ENCODE results near the gene LSM10.

Gene LSM10

GRCh38 chr1:36349241-36349671 is 48.5 kb downstream of the LSM10 start:
- no peaks in the 10 kb centered on the region for H3K27me3 ChIP-seq (replicated peaks)
- in situ Hi-C loops (cut with HindIII; ENCODE audit: low pct_ligation_motif_present, low sequenced_read_pairs): no loop called here
- DNase-seq: peak; percentile 34
- H3K36me3 ChIP-seq (replicated peaks): peaks cover 58% of the 10 kb centered on the region
- H3K4me3 ChIP-seq (ENCODE audit: low read depth, low read length): no peak overlapping the region
- peak overlapping the region; percentile 91 for H3K27ac ChIP-seq
- no peak for TF ChIP-seq CTCF (IDR thresholded peaks at IDR 0.05; ENCODE audit: low read depth, low read length, missing control alignments)

- Histone ChIP-seq H3K36me3 (replicated peaks) (peaks cover 62% of the 10 kb centered on the region), H3K27ac (no peak overlapping the region), H3K27me3 (replicated peaks) (no peaks in the 10 kb centered on the region), H3K4me3 (ENCODE audit: low read depth, low read length) (no peak overlapping the region)
- DNase-seq: no peak
- in situ Hi-C loops (cut with HindIII; ENCODE audit: low pct_ligation_motif_present, low sequenced_read_pairs): no loop called here
- TF ChIP-seq CTCF (IDR thresholded peaks at IDR 0.05; ENCODE audit: low read depth, low read length, missing control alignments): no peak
Observed at GRCh38 chr1:36346741-36347370, 50.9 kb downstream of the LSM10 start.

- no peak overlapping the region for H3K4me3 ChIP-seq (ENCODE audit: low read depth, low read length)
- DNase-seq: no peak
- peaks cover 74% of the 10 kb centered on the region for H3K36me3 ChIP-seq (replicated peaks)
- no peak overlapping the region for H3K27ac ChIP-seq
- no peaks in the 10 kb centered on the region for H3K27me3 ChIP-seq (replicated peaks)
- no peak for TF ChIP-seq CTCF (IDR thresholded peaks at IDR 0.05; ENCODE audit: low read depth, low read length, missing control alignments)
- in situ Hi-C loops (cut with HindIII; ENCODE audit: low pct_ligation_motif_present, low sequenced_read_pairs): no loop called here
Observed at GRCh38 chr1:36345353-36345752, 52.4 kb downstream of the LSM10 start.

GRCh38 chr1:36344395-36344680 is 53.4 kb downstream of the LSM10 start:
- Histone ChIP-seq H3K36me3 (replicated peaks) (peaks cover 77% of the 10 kb centered on the region), H3K4me3 (ENCODE audit: low read depth, low read length) (no peak overlapping the region), H3K27me3 (replicated peaks) (no peaks in the 10 kb centered on the region), H3K27ac (no peak overlapping the region)
- no peak for DNase-seq
- no peak for TF ChIP-seq CTCF (IDR thresholded peaks at IDR 0.05; ENCODE audit: low read depth, low read length, missing control alignments)
- in situ Hi-C loops (cut with HindIII; ENCODE audit: low pct_ligation_motif_present, low sequenced_read_pairs): no loop called here

GRCh38 chr1:36343651-36344394 is 53.9 kb downstream of the LSM10 start:
- Histone ChIP-seq H3K4me3 (ENCODE audit: low read depth, low read length) (no peak overlapping the region), H3K36me3 (replicated peaks) (peaks cover 75% of the 10 kb centered on the region), H3K27me3 (replicated peaks) (no peaks in the 10 kb centered on the region), H3K27ac (no peak overlapping the region)
- in situ Hi-C loops (cut with HindIII; ENCODE audit: low pct_ligation_motif_present, low sequenced_read_pairs): no loop called here
- no peak for TF ChIP-seq CTCF (IDR thresholded peaks at IDR 0.05; ENCODE audit: low read depth, low read length, missing control alignments)
- DNase-seq: no peak
